AG10803 (cell line): ENCODE results near the gene CLCN6.

Source experiments
- DNase-seq: peaks from one replicate; pipeline ENCODE4 v3.0.0; 2010; ENCODE audit warnings: low read depth
- H3K4me3 ChIP-seq: 2 replicates; pipeline ENCODE4 v1.5.1; 2011; ENCODE audit warnings: mild to moderate bottlenecking, low read length, control low read depth
- TF ChIP-seq, protein P1 (sequence below): conservative IDR thresholded peaks from 2 replicates; pipeline ENCODE4 v1.5.1; 2011; ENCODE audit warnings: mild to moderate bottlenecking, low read length, control low read depth, inconsistent platforms

The CLCN6 gene

DNA sequence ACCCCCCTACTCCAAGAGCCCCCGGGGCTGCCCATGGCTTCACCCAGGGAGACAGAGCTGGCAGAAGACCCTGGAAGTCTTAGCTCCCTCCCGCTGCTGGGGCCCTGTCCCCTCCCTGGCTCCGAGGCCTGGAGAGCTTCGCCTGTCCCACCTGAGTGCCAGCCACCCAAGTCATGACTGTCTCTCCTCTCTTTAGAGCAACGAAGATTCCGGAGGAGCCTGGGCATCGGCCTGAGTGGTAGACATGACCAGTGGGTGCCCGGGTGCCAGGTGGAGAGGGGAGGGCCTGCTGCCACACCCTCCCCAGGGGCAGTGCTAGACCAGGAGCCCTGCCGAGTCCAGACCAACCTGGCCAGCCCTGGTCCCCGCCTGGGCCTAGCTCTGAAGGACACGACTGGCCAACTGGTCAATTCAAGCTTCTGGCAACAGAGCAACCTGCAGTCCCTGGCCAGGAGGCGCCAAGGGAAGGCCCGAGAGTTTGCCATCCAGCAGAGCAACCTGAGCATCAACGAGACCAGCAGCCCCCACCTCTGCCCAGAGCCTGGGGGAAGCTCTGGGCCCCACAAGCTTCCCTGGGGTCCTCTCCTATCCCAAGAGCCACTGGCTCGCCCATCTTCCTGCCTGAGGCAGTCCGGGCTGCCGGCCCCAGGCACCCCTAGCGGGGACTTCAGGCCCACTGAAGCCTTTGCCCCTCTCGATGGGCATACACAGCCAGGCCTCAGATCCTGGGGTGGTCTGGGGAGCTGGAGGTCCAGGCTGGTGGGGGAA is 40.1 kb upstream of the CLCN6 start:
- DNase-seq = no peak
- TF ChIP-seq, protein P1, sequence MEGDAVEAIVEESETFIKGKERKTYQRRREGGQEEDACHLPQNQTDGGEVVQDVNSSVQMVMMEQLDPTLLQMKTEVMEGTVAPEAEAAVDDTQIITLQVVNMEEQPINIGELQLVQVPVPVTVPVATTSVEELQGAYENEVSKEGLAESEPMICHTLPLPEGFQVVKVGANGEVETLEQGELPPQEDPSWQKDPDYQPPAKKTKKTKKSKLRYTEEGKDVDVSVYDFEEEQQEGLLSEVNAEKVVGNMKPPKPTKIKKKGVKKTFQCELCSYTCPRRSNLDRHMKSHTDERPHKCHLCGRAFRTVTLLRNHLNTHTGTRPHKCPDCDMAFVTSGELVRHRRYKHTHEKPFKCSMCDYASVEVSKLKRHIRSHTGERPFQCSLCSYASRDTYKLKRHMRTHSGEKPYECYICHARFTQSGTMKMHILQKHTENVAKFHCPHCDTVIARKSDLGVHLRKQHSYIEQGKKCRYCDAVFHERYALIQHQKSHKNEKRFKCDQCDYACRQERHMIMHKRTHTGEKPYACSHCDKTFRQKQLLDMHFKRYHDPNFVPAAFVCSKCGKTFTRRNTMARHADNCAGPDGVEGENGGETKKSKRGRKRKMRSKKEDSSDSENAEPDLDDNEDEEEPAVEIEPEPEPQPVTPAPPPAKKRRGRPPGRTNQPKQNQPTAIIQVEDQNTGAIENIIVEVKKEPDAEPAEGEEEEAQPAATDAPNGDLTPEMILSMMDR = no peak

DNA sequence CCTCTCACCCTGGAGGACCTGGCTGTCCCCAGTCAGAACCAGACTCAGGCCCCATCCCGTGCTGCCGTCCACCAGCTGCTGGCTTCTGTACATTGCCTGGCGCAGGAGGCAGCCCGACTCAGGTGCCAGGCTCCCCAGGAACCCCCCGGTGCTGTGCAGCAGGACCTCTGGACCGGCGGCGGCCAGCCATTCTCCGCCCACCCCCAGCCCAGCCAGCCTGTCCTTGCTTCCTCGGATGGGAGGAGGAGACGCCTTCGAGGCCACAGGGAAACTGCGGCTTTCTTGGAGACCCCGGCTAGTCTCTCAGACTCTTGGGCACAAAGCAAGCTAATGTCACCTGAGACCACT is 39.6 kb upstream of the CLCN6 start:
- TF ChIP-seq, protein P1 = no peak
- no peak for DNase-seq
- H3K4me3 ChIP-seq = no peak overlapping the region

More for the DNA sequence above, 40.1 kb upstream of the CLCN6 start:
- H3K4me3 ChIP-seq = no peak overlapping the region

DNA sequence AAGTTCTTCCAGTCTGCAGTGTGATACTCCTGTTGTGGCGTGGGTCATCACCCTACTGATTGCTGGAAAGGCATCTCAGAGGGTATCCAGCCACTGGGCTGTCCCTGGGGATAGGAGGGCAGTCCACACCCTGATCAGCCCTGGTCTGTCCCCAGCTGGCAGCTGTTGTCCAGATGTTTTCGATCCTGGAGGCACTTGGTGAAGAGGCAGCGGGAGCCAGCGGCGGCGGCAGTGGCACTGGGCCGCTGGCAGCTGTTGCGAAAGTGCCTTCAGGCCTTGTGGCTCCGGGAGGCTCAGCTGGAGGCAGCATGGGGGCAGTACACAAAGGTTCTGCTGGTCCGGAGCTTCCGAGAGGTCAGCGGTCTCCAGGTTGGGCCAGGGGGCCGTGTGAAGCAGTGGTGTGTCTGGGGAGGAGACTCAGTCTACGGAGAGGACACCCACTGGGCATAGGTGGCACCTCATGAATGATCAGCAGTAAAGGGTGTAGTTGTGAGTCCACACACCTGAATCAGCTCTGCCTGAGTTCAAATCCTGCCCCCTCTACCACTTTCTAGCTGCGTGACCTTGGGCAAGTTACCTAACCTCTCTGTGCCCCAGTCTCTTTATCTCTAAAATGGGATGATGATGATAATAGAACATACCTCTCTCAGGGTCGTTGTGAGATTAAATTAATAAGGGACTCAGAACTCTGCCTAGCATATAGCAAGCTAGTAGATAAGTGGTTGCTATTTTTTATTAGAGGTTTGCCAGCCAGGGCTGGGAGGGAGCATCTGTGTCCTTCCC is 37.9 kb upstream of the CLCN6 start:
- peak; percentile 52 for DNase-seq
- H3K4me3 ChIP-seq = no peak overlapping the region
- TF ChIP-seq, protein P1 = no peak

DNA sequence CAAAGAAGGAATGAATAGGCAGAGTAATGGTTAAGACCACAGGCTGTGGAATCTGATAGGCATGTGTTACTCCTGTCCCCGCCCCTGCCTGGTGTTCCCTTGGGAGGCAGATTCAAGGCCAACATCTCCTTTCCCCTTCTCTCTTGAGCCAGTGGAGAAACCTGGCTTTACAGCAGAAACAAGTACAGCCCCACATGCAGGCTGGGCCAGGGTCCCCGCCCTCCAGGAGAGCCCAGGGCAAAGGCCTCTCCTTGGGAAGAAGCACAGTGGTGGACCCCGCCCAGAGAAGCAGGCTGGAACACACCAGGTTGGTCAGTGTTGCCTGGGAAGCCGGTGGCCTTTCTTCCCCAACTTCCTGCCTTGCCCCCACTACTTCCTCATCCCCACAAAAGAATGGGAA is 37.2 kb upstream of the CLCN6 start:
- TF ChIP-seq, protein P1 = no peak
- no peak overlapping the region for H3K4me3 ChIP-seq
- peak; percentile 52 for DNase-seq

DNA sequence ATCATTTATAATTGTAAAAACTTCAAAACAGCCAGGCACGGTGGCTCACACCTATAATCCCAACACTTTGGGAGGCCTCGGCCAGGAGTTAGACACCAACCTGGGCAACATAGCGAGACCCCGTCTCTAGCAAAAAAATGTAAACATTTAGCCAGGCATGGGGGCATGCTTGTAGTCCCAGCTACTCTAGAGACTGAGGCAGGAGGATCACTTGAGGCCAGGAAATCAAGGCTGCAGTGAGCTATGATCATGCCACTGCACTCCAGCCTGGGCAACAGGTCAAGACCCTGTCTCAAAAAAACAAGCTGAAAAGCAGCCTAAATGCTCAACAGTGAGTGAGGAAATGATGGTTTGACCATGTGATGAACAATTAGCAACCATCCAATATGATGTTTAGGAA is 36.7 kb upstream of the CLCN6 start:
- DNase-seq = no peak
- no peak overlapping the region for H3K4me3 ChIP-seq
- TF ChIP-seq, protein P1 = no peak

DNA sequence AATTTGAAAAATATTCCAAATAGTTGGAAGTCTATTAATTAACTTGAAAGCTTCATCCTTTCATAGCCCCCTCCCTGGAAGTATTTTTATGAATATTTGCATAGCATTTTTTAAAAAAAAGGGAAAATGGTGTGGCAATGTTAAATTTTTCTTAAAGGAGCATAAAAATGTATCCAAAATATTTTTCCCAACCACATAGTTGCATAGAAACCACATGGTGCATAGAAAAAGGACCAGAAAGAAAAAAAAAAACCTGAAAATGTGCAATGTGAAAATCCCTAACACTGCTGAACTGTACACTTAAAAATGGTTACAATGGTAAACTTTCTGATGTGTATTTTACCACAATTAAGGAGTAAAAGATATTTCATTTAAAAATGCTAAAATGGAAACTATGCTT is 36.0 kb upstream of the CLCN6 start:
- peak; percentile 58 for DNase-seq
- TF ChIP-seq, protein P1 = no peak
- no peak overlapping the region for H3K4me3 ChIP-seq

DNA sequence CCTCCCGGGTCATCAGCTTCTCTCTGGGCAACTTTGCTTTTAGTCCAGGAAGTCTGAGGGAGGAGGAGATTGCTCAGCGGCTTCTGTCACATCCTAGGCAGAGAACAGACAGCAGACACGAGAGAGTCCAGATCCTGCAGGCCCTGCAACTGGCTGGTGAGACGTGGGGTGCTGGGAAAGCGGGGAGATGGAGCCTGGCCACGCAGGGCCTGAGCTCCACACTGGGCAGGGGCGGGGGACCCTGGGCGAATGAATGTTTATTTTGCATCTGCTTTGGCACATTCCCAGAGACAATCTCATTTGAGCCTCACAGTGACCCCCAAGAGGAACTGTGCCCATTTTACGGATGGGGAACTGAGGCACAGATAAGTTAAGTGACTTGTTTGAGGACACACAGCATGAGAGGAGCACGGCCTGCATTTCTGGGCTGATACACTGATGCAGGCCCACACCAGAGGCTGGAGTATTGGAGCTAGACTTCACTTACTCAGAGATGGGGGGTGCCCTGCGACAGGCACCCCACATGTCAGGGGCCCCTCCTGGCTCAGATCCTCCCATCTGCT is 34.4 kb upstream of the CLCN6 start:
- no peak for DNase-seq
- TF ChIP-seq, protein P1 = no peak
- H3K4me3 ChIP-seq = no peak overlapping the region
